ENCODE data around the gene KIAA1328.
"Not testable (repeated sequence)": the region's sequence is repeated elsewhere in the genome, so short reads cannot be mapped to it uniquely, and the experiment has no call there.

KIAA1328 gene

DNA sequence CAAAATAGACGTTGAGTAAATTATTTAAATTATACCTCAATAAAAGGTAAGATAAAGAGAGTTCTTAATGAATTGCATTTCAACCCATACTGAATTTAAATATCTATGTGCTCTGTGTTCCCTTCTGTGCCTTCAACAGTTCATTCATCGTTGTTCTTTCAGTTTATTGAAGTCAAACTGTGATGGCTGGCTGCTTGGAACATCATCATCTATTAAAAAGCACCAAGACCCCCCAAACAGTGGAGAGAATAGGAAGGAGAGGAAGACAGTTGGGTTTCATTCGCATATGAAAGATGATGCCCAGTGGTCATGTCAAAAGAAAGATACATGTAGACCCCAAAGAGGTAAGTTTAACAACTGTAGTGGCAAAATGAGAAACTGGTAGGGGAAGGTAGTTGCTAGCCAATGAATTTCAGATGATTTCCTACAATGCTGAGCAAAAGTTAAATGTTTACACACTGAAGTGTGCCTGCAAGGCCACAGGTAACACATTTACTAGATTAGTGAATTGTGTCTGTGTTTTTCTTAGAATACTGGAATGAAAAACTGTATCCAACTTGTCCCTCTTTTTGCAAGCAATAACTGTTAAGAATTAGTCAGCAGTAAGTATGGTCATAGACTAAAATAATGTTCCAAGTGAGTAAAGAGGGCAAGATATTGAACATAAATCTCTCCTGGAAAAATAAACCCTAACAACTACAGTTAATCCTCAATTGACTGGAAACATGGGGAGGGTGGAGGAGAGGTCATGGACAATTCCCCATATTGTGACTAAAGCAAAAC, 331.3 kb downstream of the KIAA1328 start:
- Histone ChIP-seq H3K36me3 (ENCODE audit: insufficient read depth, low read depth, low read length) (no peaks in the 10 kb centered on the region), H3K9me3 (ENCODE audit: insufficient read depth, low read depth, low read length) (no peaks in the 10 kb centered on the region), H3K27me3 (ENCODE audit: insufficient read depth, low read length) (no peaks in the 10 kb centered on the region), H3K9ac (ENCODE audit: low read depth, low read length) (peak overlapping the region; percentile 14; the same call in 1 of the 2 replicates), H3K4me3 (ENCODE audit: low read length) (peak overlapping the region; percentile 36; the same call in 1 of the 2 replicates), H3K27ac (ENCODE audit: low read length) (peak overlapping the region; percentile 69), H3K4me1 (ENCODE audit: insufficient read depth, low read length) (peaks cover 45% of the 10 kb centered on the region; the same call in 1 of the 2 replicates)

DNA sequence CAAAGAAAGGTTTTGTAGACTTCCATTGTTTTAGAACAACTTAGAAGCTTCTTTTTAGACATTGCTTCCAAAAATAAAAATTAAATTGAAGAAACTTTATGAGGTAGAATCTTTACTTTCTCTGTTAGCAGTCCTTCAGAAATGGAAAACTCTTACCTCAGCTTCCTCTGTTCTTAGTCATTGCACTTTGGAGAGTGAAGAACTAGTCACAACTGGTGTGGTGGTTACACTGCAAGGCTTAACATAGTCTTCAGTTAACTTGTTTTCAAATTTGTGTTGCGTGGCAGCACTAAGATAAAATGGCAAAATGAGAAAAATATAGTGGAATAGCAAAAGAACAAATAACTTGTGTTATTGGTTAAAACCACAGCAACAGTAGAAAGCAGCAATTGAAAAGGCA, 332.6 kb downstream of the KIAA1328 start:
- Histone ChIP-seq H3K27ac (ENCODE audit: low read length) (peak overlapping the region; percentile 55), H3K9ac (ENCODE audit: low read depth, low read length) (peak overlapping the region; percentile 14; the same call in 1 of the 2 replicates), H3K4me1 (ENCODE audit: insufficient read depth, low read length) (peaks cover 41% of the 10 kb centered on the region; the same call in 1 of the 2 replicates), H3K27me3 (ENCODE audit: insufficient read depth, low read length) (no peaks in the 10 kb centered on the region), H3K9me3 (ENCODE audit: insufficient read depth, low read depth, low read length) (no peaks in the 10 kb centered on the region), H3K4me3 (ENCODE audit: low read length) (no peak overlapping the region), H3K36me3 (ENCODE audit: insufficient read depth, low read depth, low read length) (no peaks in the 10 kb centered on the region)

DNA sequence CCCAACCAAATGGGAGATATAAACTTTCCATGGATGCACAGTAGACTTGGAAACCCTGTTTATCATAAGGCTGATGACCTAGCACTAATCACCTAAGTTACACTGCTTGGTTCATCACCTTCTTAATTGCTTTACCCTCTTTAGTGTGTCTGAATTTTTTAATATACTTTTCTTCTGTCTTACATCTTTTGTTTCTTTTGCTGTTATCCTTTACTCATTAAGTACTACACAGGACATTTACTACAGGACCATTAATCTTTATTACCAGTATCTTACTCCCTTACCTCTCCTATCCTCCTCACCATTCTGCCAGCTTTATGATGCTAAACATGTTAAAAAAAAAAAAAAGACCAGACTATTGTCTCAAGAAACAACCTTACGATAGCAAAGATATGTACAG, 333.6 kb downstream of the KIAA1328 start:
- no peak overlapping the region for H3K4me3 ChIP-seq (ENCODE audit: low read length)
- H3K4me1 ChIP-seq (ENCODE audit: insufficient read depth, low read length) = peaks cover 43% of the 10 kb centered on the region; the same call in 1 of the 2 replicates
- no peak overlapping the region for H3K27ac ChIP-seq (ENCODE audit: low read length)
- no peaks in the 10 kb centered on the region for H3K36me3 ChIP-seq (ENCODE audit: insufficient read depth, low read depth, low read length)
- H3K9ac ChIP-seq (ENCODE audit: low read depth, low read length) = no peak overlapping the region
- no peaks in the 10 kb centered on the region for H3K27me3 ChIP-seq (ENCODE audit: insufficient read depth, low read length)
- no peaks in the 10 kb centered on the region for H3K9me3 ChIP-seq (ENCODE audit: insufficient read depth, low read depth, low read length)

DNA sequence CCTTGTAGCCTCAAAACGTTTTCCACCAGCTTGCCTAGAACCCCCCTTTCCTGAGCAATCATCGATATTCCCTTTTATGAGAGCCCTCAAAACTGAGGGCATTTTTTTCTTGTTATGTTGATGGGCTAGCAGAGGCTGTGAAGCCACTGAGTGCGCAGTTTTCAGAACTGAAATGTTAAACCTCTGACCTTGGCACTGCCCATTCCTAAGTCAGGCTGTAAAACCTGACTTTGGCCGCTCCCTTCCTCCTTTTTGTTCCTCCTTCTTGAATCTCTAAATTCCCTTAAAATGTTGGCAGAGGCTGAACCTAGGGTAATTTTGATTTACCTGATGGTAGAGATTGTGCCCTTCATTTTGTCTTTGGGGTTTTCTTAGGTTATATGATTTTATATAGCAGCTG, 334.2 kb downstream of the KIAA1328 start:
- Histone ChIP-seq H3K36me3 (ENCODE audit: insufficient read depth, low read depth, low read length) (no peaks in the 10 kb centered on the region), H3K4me3 (ENCODE audit: low read length) (no peak overlapping the region), H3K9ac (ENCODE audit: low read depth, low read length) (no peak overlapping the region; the same call in 1 of the 2 replicates), H3K27me3 (ENCODE audit: insufficient read depth, low read length) (no peaks in the 10 kb centered on the region), H3K9me3 (ENCODE audit: insufficient read depth, low read depth, low read length) (no peaks in the 10 kb centered on the region), H3K27ac (ENCODE audit: low read length) (no peak overlapping the region), H3K4me1 (ENCODE audit: insufficient read depth, low read length) (peaks cover 43% of the 10 kb centered on the region; the same call in 1 of the 2 replicates)

- no peaks in the 10 kb centered on the region for H3K9me3 ChIP-seq (ENCODE audit: insufficient read depth, low read depth, low read length)
- no peaks in the 10 kb centered on the region for H3K36me3 ChIP-seq (ENCODE audit: insufficient read depth, low read depth, low read length)
- no peak overlapping the region for H3K27ac ChIP-seq (ENCODE audit: low read length)
- H3K9ac ChIP-seq (ENCODE audit: low read depth, low read length) = no peak overlapping the region
- no peak overlapping the region for H3K4me3 ChIP-seq (ENCODE audit: low read length)
- peaks cover 16% of the 10 kb centered on the region; the same call in 1 of the 2 replicates for H3K4me1 ChIP-seq (ENCODE audit: insufficient read depth, low read length)
- no peaks in the 10 kb centered on the region for H3K27me3 ChIP-seq (ENCODE audit: insufficient read depth, low read length)
Measured at GRCh38 chr18:37166491-37166890, 337.6 kb downstream of the KIAA1328 start.

GRCh38 chr18:37166966-37167365, 338.0 kb downstream of the KIAA1328 start:
- H3K9ac ChIP-seq (ENCODE audit: low read depth, low read length); H3K4me3 ChIP-seq (ENCODE audit: low read length); H3K27me3 ChIP-seq (ENCODE audit: insufficient read depth, low read length); H3K9me3 ChIP-seq (ENCODE audit: insufficient read depth, low read depth, low read length); H3K27ac ChIP-seq (ENCODE audit: low read length); H3K36me3 ChIP-seq (ENCODE audit: insufficient read depth, low read depth, low read length): not testable (repeated sequence)
- H3K4me1 ChIP-seq (ENCODE audit: insufficient read depth, low read length) = peaks cover 11% of the 10 kb centered on the region; the same call in 1 of the 2 replicates

DNA sequence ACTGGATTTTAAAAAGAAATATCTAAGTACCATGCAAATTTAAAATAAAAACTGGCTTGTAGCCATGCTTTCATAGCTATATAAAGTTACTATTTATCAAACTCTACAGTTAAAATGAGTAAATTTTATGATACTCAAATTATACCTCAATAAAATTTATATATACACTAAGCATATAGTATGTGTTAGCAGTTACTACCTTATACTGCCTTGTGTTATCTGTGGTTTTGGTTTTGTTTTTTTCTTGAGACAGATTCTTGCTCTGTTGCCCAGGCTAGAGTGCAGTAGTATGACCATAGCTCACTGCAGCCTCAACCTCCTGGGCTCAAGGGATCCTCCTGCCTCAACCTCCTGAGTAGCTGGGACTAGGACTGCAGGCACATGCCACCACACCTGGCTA, 342.1 kb downstream of the KIAA1328 start:
- Histone ChIP-seq H3K27me3 (ENCODE audit: insufficient read depth, low read length) (no peaks in the 10 kb centered on the region), H3K9me3 (ENCODE audit: insufficient read depth, low read depth, low read length) (no peaks in the 10 kb centered on the region), H3K27ac (ENCODE audit: low read length) (no peak overlapping the region), H3K9ac (ENCODE audit: low read depth, low read length) (no peak overlapping the region), H3K4me3 (ENCODE audit: low read length) (no peak overlapping the region), H3K36me3 (ENCODE audit: insufficient read depth, low read depth, low read length) (no peaks in the 10 kb centered on the region), H3K4me1 (ENCODE audit: insufficient read depth, low read length) (peaks cover 10% of the 10 kb centered on the region)

- H3K9me3 ChIP-seq (ENCODE audit: insufficient read depth, low read depth, low read length) = no peaks in the 10 kb centered on the region
- no peaks in the 10 kb centered on the region for H3K36me3 ChIP-seq (ENCODE audit: insufficient read depth, low read depth, low read length)
- H3K27me3 ChIP-seq (ENCODE audit: insufficient read depth, low read length) = no peaks in the 10 kb centered on the region
- peaks cover 20% of the 10 kb centered on the region for H3K4me1 ChIP-seq (ENCODE audit: insufficient read depth, low read length)
- H3K4me3 ChIP-seq (ENCODE audit: low read length) = no peak overlapping the region
- H3K27ac ChIP-seq (ENCODE audit: low read length) = no peak overlapping the region
- H3K9ac ChIP-seq (ENCODE audit: low read depth, low read length) = no peak overlapping the region
Measured at GRCh38 chr18:37173384-37173783, 344.5 kb downstream of the KIAA1328 start.

GRCh38 chr18:37175727-37176620, 347.0 kb downstream of the KIAA1328 start:
- Histone ChIP-seq H3K36me3 (ENCODE audit: insufficient read depth, low read depth, low read length) (no peaks in the 10 kb centered on the region), H3K27ac (ENCODE audit: low read length) (no peak overlapping the region), H3K4me1 (ENCODE audit: insufficient read depth, low read length) (peaks cover 20% of the 10 kb centered on the region), H3K9me3 (ENCODE audit: insufficient read depth, low read depth, low read length) (no peaks in the 10 kb centered on the region), H3K4me3 (ENCODE audit: low read length) (no peak overlapping the region), H3K9ac (ENCODE audit: low read depth, low read length) (peak overlapping the region; percentile 40; the same call in 1 of the 2 replicates), H3K27me3 (ENCODE audit: insufficient read depth, low read length) (no peaks in the 10 kb centered on the region)

GRCh38 chr18:37176621-37176934, 347.7 kb downstream of the KIAA1328 start:
- H3K9me3 ChIP-seq (ENCODE audit: insufficient read depth, low read depth, low read length) = no peaks in the 10 kb centered on the region

DNA sequence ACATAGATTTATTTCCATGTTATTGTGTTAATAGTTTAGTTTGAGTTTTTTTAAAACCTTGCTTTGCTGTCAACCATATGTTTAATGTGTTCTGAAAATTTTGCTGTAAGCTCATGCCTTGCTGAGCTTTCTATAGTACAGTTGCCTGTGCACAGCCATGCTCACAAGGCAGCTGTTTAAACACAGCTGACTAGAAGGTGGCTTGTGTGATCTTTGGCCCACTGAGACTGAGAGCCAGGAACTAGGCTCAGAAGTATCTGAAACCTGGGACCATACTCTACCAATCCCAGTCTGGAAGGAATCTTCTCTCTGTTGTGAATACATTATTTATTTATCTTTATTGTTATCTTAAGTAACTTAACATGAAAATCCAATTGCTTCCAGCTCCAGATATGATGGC, 350.5 kb downstream of the KIAA1328 start:
- no peaks in the 10 kb centered on the region for H3K27me3 ChIP-seq (ENCODE audit: insufficient read depth, low read length)
- no peaks in the 10 kb centered on the region for H3K9me3 ChIP-seq (ENCODE audit: insufficient read depth, low read depth, low read length)
- no peak overlapping the region for H3K9ac ChIP-seq (ENCODE audit: low read depth, low read length)
- H3K27ac ChIP-seq (ENCODE audit: low read length) = no peak overlapping the region
- no peaks in the 10 kb centered on the region for H3K36me3 ChIP-seq (ENCODE audit: insufficient read depth, low read depth, low read length)
- H3K4me3 ChIP-seq (ENCODE audit: low read length) = no peak overlapping the region
- H3K4me1 ChIP-seq (ENCODE audit: insufficient read depth, low read length) = peaks cover 20% of the 10 kb centered on the region

More at GRCh38 chr18:37176621-37176934, 347.7 kb downstream of the KIAA1328 start:
- H3K4me1 ChIP-seq (ENCODE audit: insufficient read depth, low read length) = peaks cover 20% of the 10 kb centered on the region
- peak overlapping the region; percentile 40; the same call in 1 of the 2 replicates for H3K9ac ChIP-seq (ENCODE audit: low read depth, low read length)
- H3K27ac ChIP-seq (ENCODE audit: low read length) = no peak overlapping the region
- no peak overlapping the region for H3K4me3 ChIP-seq (ENCODE audit: low read length)
- no peaks in the 10 kb centered on the region for H3K36me3 ChIP-seq (ENCODE audit: insufficient read depth, low read depth, low read length)
- no peaks in the 10 kb centered on the region for H3K27me3 ChIP-seq (ENCODE audit: insufficient read depth, low read length)
